Measurements from ENCODE around the gene GGT1.
"Not testable (repeated sequence)": the region's sequence is repeated elsewhere in the genome, so short reads cannot be mapped to it uniquely, and the experiment has no call there.

The GGT1 gene

GRCh38 chr22:24642307-24642706, 39.3 kb downstream of the GGT1 start:
- DNase-seq = not testable (repeated sequence)

DNA sequence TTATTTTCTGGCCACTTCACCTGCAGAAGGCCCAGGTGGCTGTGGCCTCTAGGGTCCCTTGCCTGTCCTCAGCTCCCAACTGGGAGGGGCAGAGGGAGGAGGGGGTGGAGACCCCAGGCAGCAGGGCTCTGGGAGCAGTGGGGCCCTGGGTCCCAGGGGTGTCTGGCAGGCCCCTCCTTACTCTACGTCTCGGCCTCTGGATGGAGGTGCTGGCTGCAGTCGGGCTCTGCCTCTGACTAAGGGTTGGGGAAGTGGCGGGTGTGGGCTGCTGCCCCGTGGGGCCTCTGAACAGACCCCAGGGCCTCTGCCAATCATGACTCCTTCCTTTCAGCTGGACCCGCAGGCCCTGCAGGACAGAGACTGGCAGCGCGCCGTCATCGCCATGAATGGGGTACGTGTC, 41.4 kb downstream of the GGT1 start:
- not testable (repeated sequence) for DNase-seq

- DNase-seq = not testable (repeated sequence)
These were observed 42.7 kb downstream of the GGT1 start for GRCh38 chr22:24645408-24646399.

DNA sequence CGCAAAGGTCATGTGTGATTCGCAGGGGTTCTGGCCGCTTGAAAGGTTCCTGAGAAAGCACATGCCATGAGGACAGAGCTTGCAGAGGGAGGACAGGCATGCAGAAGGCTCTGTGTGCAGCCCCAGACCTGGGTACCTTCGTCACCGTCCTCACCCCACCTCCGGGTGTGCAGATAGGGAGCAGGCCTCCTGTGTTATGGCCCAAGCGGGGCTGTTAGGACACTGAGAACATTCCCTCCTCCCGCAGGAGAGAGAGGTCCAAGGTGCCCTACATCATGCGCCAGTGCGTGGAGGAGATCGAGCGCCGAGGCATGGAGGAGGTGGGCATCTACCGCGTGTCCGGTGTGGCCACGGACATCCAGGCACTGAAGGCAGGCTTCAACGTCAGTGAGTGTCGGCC, 43.8 kb downstream of the GGT1 start:
- not testable (repeated sequence) for DNase-seq

- DNase-seq = not testable (repeated sequence)
These were observed 46.4 kb downstream of the GGT1 start for GRCh38 chr22:24649371-24649770.

DNA sequence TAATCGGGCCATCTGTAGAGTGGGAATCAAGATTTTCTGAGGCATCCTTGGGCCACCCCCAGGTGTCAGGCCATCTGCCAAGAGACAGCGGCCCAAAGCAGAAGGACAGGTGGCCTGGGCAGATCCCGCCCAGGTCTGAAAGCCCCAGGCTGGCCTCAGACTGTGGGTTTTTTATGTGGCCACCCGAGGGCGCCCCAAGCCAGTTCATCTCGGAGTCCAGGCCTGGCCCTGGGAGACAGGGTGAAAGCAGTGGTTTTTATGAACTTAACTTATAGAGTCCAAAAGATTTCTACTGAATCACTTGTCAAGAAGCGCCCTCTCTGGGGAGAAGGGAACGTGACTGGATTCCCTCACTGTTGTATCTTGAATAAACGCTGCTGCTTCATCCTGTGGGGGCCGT, 47.9 kb downstream of the GGT1 start:
- not testable (repeated sequence) for DNase-seq

DNA sequence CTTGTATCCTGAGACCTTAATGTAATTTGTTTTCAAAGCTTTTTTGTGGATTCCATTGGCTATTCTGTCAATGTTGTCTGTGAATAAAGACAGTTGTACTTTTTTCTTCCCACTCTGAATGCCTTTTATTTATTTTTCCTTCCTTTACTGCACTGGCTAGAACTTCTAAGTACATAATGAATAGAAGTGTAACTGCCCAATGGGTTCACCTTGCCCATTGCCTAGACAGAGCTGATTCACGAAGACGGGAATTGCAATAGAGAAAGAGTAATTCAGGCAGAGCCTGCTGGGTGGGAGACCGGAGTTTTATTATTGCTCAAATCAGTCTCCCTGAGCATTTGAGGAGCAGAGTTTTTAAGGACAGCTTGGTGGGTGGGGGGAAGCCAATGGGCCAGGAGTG, 62.4 kb downstream of the GGT1 start:
- not testable (repeated sequence) for DNase-seq

GRCh38 chr22:24667904-24668303, 64.9 kb downstream of the GGT1 start:
- DNase-seq = not testable (repeated sequence)

DNA sequence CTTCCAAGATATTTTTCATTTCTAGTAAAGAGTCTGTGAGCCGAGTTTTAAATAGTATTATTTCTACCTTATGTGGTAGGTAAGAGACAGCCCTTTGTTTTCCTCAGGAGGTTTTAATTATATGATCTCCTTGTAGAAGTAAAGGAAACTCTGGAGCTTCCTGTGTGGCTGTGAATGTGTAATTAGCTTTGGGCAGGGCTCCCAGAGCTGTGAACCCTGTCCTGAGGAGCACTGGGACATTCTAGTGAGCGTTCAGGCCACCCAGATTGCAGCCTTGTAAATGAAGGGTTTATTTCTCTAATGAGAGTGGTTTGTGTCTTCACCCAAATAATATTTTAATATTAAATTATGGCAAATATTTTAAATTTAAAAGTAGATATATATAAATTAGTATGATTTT, 69.5 kb downstream of the GGT1 start:
- not testable (repeated sequence) for DNase-seq
